Measurements from ENCODE around the gene YAF2.

YAF2 gene

DNA sequence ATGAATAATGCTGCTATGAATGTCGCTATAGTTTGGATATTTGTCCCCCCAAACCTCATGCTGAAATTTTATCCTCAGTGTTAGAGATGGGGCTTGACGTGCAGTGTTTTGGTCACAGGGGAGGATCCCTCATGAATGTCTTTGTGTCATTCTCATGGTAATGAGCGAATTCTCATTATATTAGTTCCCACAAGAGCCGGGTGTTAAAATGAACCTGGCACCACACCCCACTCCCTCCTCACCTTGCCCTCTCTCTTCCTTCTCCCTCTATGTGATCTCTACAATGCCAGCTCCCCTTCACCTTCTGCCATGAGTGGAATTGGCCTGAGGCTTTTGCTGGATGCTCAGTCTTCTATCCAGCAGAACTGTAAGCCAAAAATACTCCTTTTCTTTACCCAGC, 37.5 kb upstream of the YAF2 start:
- Mint-ChIP-seq H3K27me3 (ENCODE audit: low read depth, poor library complexity) (peaks cover 2% of the 10 kb centered on the region), H3K9me3 (peaks cover 20% of the 10 kb centered on the region), H3K4me1 (peaks cover 11% of the 10 kb centered on the region), H3K4me3 (no peak overlapping the region), H3K36me3 (ENCODE audit: low read depth) (peaks cover 6% of the 10 kb centered on the region), H3K27ac (no peak overlapping the region)
- TF ChIP-seq, protein P1, sequence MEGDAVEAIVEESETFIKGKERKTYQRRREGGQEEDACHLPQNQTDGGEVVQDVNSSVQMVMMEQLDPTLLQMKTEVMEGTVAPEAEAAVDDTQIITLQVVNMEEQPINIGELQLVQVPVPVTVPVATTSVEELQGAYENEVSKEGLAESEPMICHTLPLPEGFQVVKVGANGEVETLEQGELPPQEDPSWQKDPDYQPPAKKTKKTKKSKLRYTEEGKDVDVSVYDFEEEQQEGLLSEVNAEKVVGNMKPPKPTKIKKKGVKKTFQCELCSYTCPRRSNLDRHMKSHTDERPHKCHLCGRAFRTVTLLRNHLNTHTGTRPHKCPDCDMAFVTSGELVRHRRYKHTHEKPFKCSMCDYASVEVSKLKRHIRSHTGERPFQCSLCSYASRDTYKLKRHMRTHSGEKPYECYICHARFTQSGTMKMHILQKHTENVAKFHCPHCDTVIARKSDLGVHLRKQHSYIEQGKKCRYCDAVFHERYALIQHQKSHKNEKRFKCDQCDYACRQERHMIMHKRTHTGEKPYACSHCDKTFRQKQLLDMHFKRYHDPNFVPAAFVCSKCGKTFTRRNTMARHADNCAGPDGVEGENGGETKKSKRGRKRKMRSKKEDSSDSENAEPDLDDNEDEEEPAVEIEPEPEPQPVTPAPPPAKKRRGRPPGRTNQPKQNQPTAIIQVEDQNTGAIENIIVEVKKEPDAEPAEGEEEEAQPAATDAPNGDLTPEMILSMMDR (IDR thresholded peaks at IDR 0.05) = no peak
- DNase-seq = no peak

DNA sequence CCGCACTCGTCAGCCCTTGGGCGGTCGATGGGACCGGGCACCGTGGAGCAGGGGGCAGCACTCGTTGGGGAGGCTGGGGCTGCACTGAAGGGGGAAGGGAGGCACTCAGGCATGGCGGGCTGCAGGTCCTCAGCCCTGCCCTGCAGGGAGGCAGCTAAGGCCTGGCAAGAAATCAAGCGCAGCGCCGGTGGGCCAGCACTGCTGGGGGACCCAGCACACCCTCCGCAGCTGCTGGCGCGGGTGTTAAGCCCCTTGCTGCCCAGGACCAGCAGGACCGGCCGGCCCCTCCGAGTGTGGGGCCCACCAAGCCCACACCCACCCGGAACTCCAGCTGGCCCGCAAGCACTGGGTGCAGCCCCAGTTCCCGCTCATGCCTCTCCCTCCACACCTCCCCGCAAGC, 35.7 kb upstream of the YAF2 start:
- no peak overlapping the region for H3K27ac Mint-ChIP-seq
- DNase-seq = no peak
- no peak overlapping the region for H3K4me3 Mint-ChIP-seq
- peaks cover 6% of the 10 kb centered on the region for H3K36me3 Mint-ChIP-seq (ENCODE audit: low read depth)
- TF ChIP-seq, protein P1 (IDR thresholded peaks at IDR 0.05) = no peak
- H3K4me1 Mint-ChIP-seq = peaks cover 18% of the 10 kb centered on the region
- H3K9me3 Mint-ChIP-seq = peaks cover 18% of the 10 kb centered on the region
- peaks cover 6% of the 10 kb centered on the region for H3K27me3 Mint-ChIP-seq (ENCODE audit: low read depth, poor library complexity)

DNA sequence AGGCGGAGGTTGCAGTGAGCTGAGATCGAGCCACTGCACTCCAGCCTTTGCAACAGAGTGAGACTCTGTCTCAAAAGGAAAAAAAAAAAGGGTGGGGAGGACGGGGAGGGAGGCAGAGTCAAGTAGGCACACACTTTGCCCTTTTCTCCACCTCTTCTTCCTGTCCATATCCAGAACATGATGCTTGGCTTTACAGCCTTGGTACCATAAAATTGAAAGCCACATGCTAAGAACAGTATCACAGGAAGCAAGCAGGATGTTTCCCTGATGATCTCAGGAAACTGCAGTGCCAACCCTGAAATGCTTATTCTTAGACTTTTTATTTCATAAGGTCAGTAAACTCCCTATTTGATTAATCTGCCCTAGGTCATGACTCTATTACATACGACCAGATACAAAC, 32.5 kb upstream of the YAF2 start:
- no peak overlapping the region for H3K27ac Mint-ChIP-seq
- H3K36me3 Mint-ChIP-seq (ENCODE audit: low read depth) = peaks cover 6% of the 10 kb centered on the region
- H3K4me3 Mint-ChIP-seq = no peak overlapping the region
- peaks cover 17% of the 10 kb centered on the region for H3K9me3 Mint-ChIP-seq
- TF ChIP-seq, protein P1 (IDR thresholded peaks at IDR 0.05) = no peak
- H3K27me3 Mint-ChIP-seq (ENCODE audit: low read depth, poor library complexity) = peaks cover 7% of the 10 kb centered on the region
- peaks cover 22% of the 10 kb centered on the region for H3K4me1 Mint-ChIP-seq
- no peak for DNase-seq

DNA sequence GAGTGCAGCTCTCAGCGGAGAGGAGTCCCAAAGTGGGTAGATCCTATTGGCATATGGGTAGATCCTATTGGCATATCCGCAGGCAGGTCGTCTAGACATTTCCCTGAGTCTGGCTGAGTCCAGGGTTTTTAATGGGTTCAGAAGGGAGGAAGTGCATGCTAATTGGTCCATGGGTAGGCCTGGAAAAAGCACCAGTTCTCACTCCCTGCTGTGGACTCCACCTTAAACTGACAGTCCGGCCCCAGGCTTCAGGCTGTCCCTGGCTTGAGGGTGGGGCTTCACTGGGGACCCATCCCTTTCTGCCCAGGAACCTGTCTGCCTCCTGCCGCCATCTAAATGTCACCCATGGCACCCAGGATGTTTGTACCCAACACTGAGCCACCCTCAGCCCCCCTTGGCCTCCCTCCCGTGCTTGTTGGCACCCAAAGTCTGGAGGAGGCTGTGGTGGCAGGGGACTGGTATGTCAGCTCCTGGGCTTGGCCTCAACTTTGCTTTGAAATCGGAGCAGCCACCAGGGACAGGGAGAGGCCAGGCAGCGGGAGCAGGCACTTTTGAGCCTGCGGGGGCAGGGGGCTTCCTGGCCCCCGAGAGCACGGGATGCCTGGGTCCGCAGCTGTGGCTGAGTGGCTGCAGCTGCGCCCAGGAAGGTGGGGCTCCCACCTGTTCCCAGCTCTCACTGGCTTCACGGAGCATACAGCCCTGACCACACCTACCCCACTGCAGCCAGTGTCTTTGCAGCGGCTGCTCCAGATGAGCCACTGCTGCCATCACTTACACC, 29.6 kb upstream of the YAF2 start:
- peaks cover 7% of the 10 kb centered on the region for H3K27me3 Mint-ChIP-seq (ENCODE audit: low read depth, poor library complexity)
- peaks cover 2% of the 10 kb centered on the region for H3K9me3 Mint-ChIP-seq
- H3K27ac Mint-ChIP-seq = peak overlapping the region; percentile 61
- peaks cover 3% of the 10 kb centered on the region for H3K36me3 Mint-ChIP-seq (ENCODE audit: low read depth)
- TF ChIP-seq, protein P1 (IDR thresholded peaks at IDR 0.05) = no peak
- no peak overlapping the region for H3K4me3 Mint-ChIP-seq
- peaks cover 20% of the 10 kb centered on the region for H3K4me1 Mint-ChIP-seq
- DNase-seq = no peak

DNA sequence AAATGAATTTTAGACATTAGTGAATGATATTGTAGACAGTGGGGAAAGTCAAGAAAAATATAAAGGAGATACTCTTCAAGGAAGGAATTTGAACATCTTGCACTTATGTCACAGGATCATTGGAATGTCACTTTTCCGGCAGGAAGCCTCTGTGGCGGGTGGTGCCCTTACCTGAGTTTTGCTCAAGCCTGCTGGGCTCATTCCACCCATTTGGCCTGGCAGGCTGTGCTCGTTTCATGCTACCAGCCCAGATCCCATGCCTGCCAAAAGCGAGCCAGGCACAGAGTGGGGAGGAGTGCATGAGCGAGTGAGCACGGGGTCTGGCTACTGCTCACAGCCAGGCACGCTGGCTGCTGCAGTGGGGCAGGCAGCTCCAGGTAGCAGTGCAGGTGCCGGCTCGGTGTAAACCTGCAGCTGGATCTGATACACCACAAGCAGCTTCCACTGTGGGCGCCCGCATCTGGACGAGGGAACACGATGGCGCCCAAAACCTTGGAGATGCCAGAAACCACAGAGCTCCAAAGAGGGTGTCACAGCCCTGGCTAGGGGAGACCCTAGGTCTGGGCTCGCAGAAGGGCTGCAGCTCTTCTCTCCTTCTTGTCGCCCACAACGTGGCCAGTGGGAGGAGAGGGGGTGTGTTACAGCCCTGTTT, 28.7 kb upstream of the YAF2 start:
- no peak overlapping the region for H3K27ac Mint-ChIP-seq
- DNase-seq = no peak
- no peaks in the 10 kb centered on the region for H3K36me3 Mint-ChIP-seq (ENCODE audit: low read depth)
- no peaks in the 10 kb centered on the region for H3K9me3 Mint-ChIP-seq
- H3K4me1 Mint-ChIP-seq = peaks cover 18% of the 10 kb centered on the region
- TF ChIP-seq, protein P1 (IDR thresholded peaks at IDR 0.05) = no peak
- H3K4me3 Mint-ChIP-seq = no peak overlapping the region
- H3K27me3 Mint-ChIP-seq (ENCODE audit: low read depth, poor library complexity) = peaks cover 5% of the 10 kb centered on the region
